Measurements from ENCODE around the gene ZNF195.

The ZNF195 gene

GRCh38 chr11:3359092-3359824 lies 19.7 kb downstream of the ZNF195 start:
- Histone ChIP-seq H3K27ac (no peak overlapping the region), H3K9me3 (peaks cover 63% of the 10 kb centered on the region), H3K36me3 (peaks cover 25% of the 10 kb centered on the region), H3K4me3 (ENCODE audit: low read depth in 1 of 2, low read length in 1 of 2) (no peak overlapping the region), H3K27me3 (no peaks in the 10 kb centered on the region), H3K4me1 (ENCODE audit: control insufficient read depth in 1 of 2, insufficient read depth in 1 of 2, low read depth in 1 of 2, low read length in 1 of 2) (no peaks in the 10 kb centered on the region)
- TF ChIP-seq CTCF (IDR thresholded peaks at IDR 0.05), result no peak

GRCh38 chr11:3357994-3358676 lies 20.8 kb downstream of the ZNF195 start:
- no peak for TF ChIP-seq CTCF (IDR thresholded peaks at IDR 0.05)
- Histone ChIP-seq H3K27me3 (no peaks in the 10 kb centered on the region), H3K4me3 (ENCODE audit: low read depth in 1 of 2, low read length in 1 of 2) (no peak overlapping the region), H3K4me1 (ENCODE audit: control insufficient read depth in 1 of 2, insufficient read depth in 1 of 2, low read depth in 1 of 2, low read length in 1 of 2) (no peaks in the 10 kb centered on the region), H3K9me3 (peaks cover 59% of the 10 kb centered on the region), H3K27ac (no peak overlapping the region), H3K36me3 (peaks cover 20% of the 10 kb centered on the region)

GRCh38 chr11:3357302-3357701 lies 21.6 kb downstream of the ZNF195 start:
- TF ChIP-seq CTCF (IDR thresholded peaks at IDR 0.05), result no peak
- Histone ChIP-seq H3K36me3 (peaks cover 20% of the 10 kb centered on the region), H3K4me1 (ENCODE audit: control insufficient read depth in 1 of 2, insufficient read depth in 1 of 2, low read depth in 1 of 2, low read length in 1 of 2) (no peaks in the 10 kb centered on the region), H3K27ac (no peak overlapping the region), H3K4me3 (ENCODE audit: low read depth in 1 of 2, low read length in 1 of 2) (no peak overlapping the region), H3K27me3 (no peaks in the 10 kb centered on the region), H3K9me3 (peaks cover 59% of the 10 kb centered on the region)

- H3K36me3 ChIP-seq, result peaks cover 20% of the 10 kb centered on the region
- TF ChIP-seq CTCF (IDR thresholded peaks at IDR 0.05), result no peak
- peaks cover 55% of the 10 kb centered on the region for H3K9me3 ChIP-seq
- H3K27me3 ChIP-seq, result no peaks in the 10 kb centered on the region
- H3K4me1 ChIP-seq (ENCODE audit: control insufficient read depth in 1 of 2, insufficient read depth in 1 of 2, low read depth in 1 of 2, low read length in 1 of 2), result no peaks in the 10 kb centered on the region
- H3K4me3 ChIP-seq (ENCODE audit: low read depth in 1 of 2, low read length in 1 of 2), result no peak overlapping the region
- H3K27ac ChIP-seq, result no peak overlapping the region
Observed at GRCh38 chr11:3356858-3357257, 22.1 kb downstream of the ZNF195 start.

- Histone ChIP-seq H3K36me3 (no peaks in the 10 kb centered on the region), H3K4me3 (ENCODE audit: low read depth in 1 of 2, low read length in 1 of 2) (no peak overlapping the region), H3K27me3 (no peaks in the 10 kb centered on the region), H3K9me3 (peaks cover 20% of the 10 kb centered on the region), H3K4me1 (ENCODE audit: control insufficient read depth in 1 of 2, insufficient read depth in 1 of 2, low read depth in 1 of 2, low read length in 1 of 2) (no peaks in the 10 kb centered on the region), H3K27ac (no peak overlapping the region)
- TF ChIP-seq CTCF (IDR thresholded peaks at IDR 0.05), result no peak
Observed at GRCh38 chr11:3353066-3353465, 25.9 kb downstream of the ZNF195 start.
